GM21360 (cell line): ENCODE measurements around the gene SLC13A2.
"Not testable (repeated sequence)": the region's sequence is repeated elsewhere in the genome, so short reads cannot be mapped to it uniquely, and the experiment has no call there.

Source experiments
- ATAC-seq: cut with Tn5 transposase; IDR thresholded peaks from one replicate; pipeline ENCODE4 v1.9.1; 2021; ENCODE audit warnings: mild to moderate bottlenecking, moderate library complexity; ENCODE audit not compliant: unreplicated experiment

The SLC13A2 gene, protein sequence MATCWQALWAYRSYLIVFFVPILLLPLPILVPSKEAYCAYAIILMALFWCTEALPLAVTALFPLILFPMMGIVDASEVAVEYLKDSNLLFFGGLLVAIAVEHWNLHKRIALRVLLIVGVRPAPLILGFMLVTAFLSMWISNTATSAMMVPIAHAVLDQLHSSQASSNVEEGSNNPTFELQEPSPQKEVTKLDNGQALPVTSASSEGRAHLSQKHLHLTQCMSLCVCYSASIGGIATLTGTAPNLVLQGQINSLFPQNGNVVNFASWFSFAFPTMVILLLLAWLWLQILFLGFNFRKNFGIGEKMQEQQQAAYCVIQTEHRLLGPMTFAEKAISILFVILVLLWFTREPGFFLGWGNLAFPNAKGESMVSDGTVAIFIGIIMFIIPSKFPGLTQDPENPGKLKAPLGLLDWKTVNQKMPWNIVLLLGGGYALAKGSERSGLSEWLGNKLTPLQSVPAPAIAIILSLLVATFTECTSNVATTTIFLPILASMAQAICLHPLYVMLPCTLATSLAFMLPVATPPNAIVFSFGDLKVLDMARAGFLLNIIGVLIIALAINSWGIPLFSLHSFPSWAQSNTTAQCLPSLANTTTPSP

DNA sequence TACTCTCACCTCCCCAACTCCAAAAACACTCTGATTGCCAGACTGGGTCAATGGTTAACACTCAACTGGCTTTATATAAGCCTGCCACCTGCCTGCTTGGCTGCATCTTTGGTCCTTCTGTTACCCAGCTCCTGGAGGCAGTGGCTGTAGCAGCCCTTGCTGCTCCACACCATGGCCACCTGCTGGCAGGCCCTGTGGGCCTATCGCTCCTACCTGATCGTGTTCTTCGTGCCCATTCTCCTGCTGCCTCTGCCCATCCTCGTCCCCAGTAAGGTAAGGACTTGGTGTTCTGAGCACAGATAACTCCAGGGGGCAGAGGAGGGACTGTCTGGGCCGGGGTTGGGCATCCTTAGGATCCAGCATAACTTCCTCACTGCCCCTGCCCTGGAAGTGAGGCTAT is at the start of gene SLC13A2:
Gene SLC13A2, plus strand, starts transcription at position 103 of the 400 bp plus-strand sequence. Its CDS starts 69 bp downstream, at position 172.
- no peak for ATAC-seq

DNA sequence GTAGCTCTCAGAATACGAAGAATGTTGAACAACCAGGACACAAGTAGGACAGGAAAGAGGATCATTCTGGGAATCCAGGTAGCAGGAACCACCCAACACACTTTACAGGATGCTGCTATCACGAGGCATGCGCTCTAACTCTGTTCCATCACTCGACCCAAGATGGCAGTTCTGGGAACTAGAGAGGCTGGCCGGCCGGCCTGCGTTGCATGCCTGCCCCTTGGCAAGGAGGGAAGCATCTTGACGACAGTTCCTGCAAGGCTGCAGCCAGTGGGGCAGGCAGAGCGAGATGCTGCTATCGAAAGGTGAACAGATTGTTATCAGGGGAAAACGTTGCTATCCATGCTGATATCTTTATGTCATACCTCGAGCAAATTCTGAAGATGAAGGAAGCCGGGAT is 48.2 kb upstream of the SLC13A2 start:
- ATAC-seq = no peak

DNA sequence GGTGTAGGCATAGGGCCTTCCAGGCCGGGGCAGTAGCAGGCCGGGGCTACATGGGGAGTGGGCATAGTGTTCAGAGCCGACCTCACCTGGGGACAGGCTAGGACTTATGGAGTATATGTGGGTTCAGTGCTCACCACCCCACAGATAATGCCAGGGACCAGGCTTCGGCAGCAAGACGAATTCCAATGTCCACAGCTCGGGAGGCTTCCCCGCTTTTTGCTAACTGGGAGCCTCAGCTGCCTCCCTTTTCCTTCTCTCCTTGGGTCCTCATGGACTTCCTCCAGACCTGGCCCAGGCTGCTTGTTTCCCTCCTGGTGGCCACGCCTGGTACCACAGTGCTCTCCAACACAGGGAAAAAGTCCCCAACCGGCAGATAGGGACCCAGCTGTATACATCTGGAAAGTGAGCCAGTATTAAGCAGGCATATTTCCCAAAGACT is 47.3 kb upstream of the SLC13A2 start:
- no peak for ATAC-seq

DNA sequence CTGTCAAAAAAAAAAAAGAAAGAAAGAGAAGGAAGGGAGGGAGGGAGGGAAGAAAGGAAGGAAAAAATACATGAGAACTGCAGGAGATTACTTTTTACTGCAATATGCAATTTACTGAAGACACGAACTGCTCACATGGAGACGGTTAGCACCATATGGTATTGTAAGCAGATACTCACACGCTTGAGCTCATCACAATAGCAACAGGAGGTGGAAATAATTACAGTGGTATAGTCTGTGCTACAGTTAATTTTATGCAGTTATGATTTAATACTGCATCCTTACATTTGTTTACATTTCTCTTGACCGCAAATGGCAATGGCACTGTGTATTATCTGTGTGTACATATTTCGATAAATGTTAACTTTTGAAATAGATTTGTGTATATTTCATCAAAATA is 46.1 kb upstream of the SLC13A2 start:
- no peak for ATAC-seq

DNA sequence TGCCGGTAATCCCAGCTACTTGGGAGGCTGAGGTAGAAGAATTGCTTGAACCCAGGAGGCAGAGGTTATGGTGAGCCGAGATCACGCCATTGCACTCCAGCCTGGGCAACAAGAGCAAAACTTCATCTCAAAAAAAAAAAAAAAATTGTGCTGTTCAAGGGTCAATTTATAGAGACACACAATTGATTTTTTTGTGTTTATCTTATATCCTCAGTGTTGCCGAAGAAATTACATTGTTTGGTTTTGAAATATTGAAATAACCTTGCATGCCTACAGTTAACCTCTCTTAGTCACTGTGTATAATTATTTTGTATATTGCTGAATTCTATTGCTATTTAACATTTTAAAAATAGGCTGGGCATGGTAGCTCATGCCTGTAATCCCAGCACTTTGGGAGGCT is 45.5 kb upstream of the SLC13A2 start:
- ATAC-seq = not testable (repeated sequence)

DNA sequence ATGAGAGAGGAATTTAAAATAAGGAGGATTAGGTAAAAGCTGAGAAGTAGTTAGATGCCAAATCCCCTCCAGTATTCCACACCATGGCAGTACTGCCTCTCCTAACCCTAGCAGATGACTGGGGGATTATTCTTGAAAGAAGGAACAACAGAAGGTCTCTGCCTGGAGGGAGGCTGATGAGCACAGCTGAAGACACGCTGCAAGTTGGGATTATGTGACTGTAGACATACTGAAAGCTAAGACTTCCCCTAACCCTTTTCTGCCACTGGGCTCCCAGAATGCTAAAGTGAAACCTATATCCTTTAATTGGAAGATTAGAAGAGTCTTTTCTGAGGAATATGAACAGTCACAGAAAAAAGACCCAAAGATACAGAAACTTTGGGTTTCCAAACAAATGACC is 39.7 kb upstream of the SLC13A2 start:
- ATAC-seq = no peak

DNA sequence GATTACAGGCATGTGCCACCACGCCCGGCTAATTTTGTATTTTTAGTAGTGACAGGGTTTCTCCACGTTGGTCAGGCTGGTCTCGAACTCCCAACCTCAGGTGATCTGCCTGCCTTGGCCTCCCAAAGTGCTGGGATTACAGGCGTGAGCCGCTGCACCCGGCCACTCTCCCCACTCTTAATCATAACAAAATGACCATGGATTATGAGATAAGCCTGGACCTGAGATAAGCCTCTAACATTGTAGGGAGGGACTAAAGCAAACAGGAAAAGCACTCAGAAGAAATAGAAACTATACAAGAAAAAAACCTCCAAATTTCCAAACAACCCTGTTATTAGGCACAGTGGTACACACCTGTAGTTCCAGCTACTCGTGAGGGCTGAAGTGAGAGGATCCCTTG is 39.1 kb upstream of the SLC13A2 start:
- ATAC-seq = not testable (repeated sequence)

DNA sequence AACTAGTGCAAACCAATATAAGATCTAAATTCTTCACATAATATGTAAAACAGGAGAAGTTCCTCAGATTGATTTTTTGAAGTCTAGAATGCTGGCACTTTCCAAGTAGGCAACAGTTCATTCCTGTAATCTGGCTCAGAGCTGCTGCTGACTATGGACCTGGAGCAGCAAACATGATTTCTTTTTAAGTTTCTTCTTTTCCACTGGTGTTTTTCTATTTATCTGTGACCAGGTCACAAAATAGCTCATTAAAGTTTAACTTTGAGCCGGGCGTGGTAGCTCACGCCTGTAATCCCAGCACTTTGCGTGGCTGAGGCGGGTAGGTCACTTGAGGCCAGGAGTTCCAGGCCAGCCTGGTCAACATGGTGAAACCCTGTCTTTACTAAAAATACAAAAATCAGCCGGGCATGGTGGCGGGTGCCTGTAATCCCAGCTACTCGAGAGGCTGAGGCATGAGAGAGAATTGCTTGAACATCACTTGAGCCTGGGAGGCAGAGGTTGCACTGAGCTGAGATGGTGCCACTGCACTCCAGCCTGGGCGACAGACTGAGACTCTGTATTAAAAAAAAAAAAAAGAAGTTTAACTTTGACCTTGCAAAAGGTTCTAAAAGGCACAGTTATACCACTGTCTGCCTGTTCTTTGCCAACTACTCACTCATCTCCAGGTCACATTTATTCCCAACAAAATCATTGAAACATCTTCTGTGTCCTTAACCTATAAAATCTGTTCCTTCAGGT is 29.4 kb upstream of the SLC13A2 start:
- ATAC-seq = no peak

DNA sequence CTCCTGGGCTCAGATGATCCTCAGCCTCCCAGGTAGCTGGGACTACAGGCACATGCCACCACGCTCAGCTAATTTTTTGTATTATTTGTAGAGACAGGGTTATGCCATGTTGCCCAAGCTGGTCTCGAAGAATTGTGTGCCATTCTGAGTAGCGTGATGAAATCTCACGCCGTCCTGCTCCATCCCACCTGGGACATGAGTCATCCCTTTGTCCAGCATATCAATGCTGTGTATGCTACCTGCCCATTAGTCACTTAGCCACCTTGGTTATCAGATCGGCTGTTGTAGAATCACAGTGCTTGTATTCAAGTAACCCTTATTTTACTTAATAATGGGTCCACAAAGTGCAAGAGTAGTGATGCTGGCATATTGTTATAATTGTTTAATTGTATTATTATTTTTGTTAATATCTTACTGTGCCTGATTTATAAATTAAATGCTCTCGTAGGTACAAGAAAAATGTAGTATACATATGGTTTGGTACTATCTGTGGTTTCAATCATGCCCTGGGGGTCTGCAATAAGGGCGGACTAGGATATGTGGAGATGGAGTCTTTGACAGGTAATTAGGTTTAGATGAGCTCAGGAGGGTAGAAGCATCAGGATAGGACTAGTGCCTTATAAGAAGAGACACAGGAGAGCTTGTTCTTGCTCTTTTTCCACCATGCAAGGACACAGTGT is 26.6 kb upstream of the SLC13A2 start:
- no peak for ATAC-seq

DNA sequence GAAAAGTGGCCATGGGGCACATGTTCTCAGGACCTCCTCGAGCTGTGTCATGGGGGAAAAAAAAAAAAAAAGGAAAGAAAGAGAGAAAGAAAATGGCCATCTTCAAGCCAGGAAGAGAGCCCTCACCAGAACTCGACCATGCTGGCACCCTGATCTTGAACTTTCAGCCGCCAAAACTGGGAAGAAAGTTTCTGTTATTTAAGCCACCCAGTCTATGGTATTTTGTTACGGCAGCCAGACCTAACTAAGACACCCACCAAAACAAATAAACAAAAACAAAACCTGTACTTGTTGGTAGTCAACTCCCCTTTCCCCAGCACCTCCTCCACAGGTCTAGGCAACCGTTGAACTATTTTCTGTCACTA is 26.1 kb upstream of the SLC13A2 start:
- ATAC-seq = no peak

DNA sequence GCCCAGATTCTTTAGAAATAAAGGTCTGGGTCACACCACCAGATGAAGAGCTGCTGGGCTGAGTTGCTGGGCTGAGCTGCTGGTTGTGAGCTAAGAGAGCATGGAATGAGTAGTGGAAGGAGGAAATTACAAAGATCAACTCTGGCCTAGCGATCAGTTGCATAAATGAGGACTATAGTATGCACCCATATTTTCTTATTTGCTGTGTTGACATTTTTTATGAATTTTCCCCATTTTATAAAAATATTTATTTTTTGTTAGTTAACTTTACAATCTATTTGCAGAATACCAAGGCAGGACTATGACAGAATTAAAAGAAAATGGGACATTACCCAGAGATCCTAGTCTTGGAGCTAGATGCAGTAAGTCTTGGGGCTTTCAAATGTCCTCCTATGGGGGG is 23.6 kb upstream of the SLC13A2 start:
- no peak for ATAC-seq

DNA sequence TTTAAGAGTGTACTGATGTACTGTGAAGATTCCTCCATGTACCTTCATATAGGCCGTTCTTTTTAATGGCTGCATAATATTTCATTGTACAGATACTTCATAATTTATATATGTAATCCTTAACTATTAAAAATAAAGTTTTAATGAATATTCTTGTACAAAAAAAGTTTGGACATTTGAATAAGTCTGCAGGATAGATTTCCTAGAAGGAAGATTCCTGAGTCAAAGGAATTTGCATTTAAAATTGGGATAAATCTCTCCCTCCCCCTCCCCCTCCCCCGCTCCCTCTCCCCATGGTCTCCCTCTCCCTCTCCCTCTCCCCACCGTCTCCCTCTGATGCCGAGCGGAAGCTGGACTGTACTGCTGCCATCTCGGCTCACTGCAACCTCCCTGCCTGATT is 15.6 kb upstream of the SLC13A2 start:
- ATAC-seq = no peak

DNA sequence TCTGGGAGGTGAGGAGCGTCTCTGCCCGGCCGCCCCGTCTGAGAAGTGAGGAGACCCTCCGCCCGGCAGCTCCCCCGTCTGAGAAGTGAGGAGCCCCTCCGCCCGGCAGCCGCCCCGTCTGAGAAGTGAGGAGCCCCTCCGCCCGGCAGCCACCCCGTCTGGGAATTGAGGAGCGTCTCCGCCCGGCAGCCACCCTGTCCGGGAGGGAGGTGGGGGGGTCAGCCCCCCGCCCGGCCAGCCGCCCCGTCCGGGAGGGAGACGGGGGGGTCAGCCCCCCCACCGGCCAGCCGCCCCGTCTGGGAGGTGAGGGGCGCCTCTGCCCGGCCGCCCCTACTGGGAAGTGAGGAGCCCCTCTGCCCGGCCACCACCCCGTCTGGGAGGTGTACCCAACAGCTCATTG is 14.6 kb upstream of the SLC13A2 start:
- ATAC-seq = not testable (repeated sequence)

DNA sequence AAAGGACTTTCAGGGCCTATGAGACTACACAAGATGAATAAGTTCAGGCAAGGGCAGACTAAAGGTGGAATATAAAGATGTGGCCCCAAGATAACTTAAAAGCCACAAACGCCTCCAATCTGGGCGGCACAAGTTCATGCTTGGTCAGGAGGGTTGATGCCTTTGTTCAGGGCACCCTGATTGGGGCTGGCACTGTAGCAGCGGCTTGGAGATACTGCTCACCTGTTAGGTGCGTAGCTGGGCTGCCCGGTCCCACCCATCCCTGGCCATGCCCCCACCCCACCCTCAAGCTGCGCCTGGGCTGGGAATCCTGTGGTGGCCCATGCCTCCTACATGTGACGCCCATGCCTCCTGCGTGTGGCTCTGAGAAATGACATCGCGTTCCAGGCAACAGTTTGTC is 12.5 kb upstream of the SLC13A2 start:
- no peak for ATAC-seq

DNA sequence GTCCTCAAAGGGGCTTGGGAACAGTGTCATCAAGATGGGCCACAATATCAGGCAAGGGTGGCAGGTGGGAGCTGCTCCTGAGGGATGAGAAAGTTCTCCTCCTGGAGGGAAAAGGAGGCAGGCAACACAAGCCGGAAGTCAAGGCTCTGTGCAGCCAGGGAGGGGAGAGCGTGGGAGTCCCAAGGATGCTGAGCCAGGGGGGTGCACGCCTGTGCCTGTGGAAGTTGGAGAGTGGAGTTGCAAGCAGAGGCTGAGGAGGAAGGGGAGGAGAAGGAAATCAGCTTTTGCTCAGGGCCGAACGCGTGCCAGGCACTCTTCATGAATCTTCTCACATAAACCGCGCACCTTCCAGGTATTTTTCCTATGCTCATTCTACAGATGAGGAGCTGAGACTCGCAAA is 7.4 kb upstream of the SLC13A2 start:
- ATAC-seq = no peak

DNA sequence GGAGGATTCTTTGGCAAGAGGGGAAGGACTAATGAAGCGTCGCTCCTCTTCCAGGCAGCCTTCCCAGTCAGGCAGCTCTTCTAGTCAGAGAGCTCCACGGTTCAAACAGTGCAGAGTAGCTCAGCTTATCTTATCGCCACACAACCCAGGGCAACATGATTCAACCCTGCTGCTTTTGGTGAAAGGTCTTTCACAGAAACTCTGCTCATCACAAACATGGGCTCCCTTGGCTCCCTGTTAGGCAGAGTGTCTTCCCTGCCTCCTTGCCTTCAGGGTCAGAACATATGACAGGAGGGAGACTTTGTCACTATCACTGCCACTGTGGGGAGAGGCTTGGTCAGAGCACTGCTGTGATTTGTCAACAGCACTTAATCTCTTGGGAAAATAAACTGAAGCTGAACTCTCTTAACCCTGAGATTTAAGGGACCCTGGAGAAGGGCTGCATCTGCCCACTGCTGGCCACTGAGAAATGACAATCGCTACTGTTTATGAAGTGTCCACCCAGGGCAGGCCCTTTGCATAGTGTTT is 6.9 kb upstream of the SLC13A2 start:
- no peak for ATAC-seq

DNA sequence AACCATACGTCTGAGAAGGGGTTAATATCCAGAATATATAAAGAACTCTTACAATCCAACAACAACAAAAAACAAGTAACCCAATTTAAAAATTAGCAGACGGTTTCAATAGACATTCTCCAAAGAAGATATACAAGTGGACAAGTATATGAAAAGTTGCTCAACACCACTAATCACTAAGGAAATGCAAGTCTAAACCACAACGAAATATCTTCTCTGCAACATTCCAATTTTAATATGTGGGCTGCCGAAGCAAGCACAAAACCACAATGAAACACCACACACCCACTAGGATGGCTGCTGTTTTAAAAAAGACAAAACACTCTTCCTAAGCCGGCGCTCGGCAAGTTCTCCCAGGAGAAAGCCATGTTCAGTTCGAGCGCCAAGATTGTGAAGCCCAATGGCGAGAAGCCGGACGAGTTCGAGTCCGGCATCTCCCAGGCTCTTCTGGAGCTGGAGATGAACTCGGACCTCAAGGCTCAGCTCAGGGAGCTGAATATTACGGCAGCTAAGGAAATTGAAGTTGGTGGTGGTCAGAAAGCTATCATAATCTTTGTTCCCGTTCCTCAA is 5.9 kb upstream of the SLC13A2 start:
- no peak for ATAC-seq

DNA sequence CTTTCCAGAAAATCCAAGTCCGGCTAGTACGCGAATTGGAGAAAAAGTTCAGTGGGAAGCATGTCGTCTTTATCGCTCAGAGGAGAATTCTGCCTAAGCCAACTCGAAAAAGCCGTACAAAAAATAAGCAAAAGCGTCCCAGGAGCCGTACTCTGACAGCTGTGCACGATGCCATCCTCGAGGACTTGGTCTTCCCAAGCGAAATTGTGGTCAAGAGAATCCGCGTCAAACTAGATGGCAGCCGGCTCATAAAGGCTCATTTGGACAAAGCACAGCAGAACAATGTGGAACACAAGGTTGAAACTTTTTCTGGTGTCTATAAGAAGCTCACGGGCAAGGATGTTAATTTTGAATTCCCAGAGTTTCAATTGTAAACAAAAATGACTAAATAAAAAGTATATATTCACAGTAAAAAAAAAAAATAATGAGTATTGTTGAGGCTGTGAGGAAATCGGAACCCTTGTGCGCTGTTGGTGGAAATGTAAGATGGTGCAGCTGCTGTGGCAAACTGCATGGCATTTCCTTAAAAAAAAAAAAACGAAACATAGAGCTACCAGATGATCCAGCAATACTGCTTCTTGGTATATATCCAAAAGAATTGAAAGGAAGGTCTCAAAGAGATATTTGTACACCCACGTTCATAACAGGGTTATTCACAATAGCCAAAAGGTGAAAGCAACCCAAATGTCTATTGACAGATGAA is 5.3 kb upstream of the SLC13A2 start:
- ATAC-seq = not testable (repeated sequence)

DNA sequence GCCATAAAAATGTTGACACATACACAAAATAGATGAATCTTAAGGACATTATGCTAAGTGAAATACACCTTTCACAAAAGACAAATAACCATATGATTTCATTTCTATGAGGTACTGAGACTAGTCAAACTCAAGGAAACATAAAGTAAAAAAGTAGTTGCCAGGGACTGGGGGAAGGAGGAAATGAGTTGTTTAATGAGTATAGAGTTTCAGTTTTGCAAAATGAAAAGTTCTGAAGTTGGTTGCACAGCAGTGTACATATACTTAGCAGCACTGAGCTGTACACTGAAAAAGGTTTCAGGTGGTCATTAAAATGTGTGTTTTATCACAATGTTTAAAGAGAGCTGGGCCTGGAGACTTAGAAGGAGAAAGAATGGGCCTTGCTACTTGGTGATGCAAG is 4.7 kb upstream of the SLC13A2 start:
- ATAC-seq = peak; percentile 55

DNA sequence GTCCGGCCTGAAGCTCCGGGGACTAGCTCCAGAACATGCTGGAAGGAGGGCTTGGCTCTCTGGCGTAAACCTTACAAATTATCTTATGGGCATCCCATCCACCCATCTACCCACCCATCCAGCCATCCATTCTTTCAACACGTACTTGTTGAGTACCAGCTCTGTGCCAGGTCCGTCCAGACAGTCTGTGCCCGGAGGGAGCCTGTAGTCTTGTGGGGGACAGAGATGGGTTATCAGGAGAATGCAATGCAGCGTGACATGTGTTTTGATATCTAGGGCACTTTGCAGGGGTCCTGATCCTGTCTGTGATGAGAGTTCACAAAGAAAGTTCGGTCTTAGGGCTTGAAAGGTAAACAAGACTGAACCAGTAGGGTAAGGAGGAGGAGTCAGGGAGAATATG is 4.1 kb upstream of the SLC13A2 start:
- ATAC-seq = no peak
